ENCODE measurements around the gene LRRC3. TPM values are rescaled to one million over a fixed set of nuclear protein-coding genes. Genes with fewer than 3 reads are reported as not detected.

Gene LRRC3
- total and polyA plus RNA-seq, 2 of the 8 experiments (the other 6 are each of a cell fraction or from before 2014, with no cell fraction given), result 3.1 to 5.4 TPM

DNA sequence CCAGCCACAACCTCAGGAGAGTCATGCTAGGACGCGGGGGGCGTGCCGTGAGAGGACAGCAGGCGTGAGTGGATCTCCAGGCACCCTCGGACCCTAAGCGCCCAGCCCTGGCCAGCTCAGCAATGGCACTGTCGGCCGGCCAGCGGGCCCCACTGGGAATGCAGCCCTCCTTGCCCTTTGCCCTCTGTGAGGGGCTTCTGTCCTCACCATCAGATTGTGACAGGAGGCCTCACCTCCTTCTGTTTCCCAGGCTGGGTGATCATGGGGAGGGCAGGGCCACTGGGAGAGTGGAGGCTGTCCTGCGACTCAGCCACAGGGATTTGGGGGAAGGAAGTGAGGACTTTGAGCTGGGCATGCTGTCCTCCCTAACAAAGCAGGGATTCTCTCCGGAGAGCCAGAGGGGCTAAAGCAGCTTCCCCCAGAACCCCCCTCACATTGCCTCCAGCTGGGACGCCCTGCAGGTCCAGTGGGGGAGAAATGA is 6.6 kb upstream of the LRRC3 start (continued):
- TF ChIP-seq CHD7 (IDR thresholded peaks at IDR 0.05; ENCODE audit: insufficient replicate concordance, low read length), result no peak
- no peak for TF ChIP-seq E2F6 (IDR thresholded peaks at IDR 0.05)
- TF ChIP-seq SIRT6 (IDR thresholded peaks at IDR 0.05; ENCODE audit: low read length), result no peak
- no peak for TF ChIP-seq SAP30 (IDR thresholded peaks at IDR 0.05; ENCODE audit: insufficient read depth, insufficient replicate concordance, low read length)

Measured in H1 (cell line).